GM18870 (cell line): ENCODE data around the gene ANAPC15.

Experiments
- ATAC-seq: cut with Tn5 transposase; IDR thresholded peaks from one replicate; pipeline ENCODE4 v1.9.1; 2021; ENCODE audit warnings: moderate library complexity; ENCODE audit not compliant: unreplicated experiment

ANAPC15 gene

DNA sequence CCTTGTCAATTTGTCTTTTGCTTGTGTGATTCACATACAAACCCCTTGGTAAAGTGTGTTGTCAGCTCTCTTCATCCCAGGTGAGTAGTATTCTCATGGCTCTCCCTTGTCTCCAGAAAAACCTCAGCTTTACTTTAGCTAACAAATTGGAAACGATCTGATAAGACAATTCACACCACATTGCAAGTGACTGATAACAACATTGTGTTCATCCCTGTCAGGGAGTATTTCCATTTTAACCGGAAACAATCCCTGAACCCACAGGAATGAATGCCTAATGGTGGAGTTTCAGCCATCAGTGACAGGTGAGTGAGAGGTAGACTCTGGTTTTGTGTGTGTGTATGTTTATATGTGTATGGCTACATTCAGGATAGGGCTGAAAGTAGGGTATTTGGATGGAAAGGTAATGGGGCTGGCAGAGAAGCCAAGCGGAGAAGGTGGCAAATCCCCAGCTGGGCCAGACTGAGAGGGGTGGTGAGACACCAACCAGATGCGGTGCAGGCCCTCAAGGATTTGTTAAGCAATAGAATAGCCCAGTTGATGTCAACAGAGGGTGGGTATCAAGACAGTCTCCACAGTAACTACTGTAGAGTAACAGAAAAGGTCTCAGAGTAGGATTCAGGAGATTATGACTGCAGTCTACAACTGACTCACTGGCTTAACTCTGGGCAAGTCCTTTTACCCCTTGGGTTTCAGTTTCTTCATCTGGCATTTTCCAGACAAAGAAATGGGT, 24.3 kb downstream of the ANAPC15 start:
- ATAC-seq: no peak

DNA sequence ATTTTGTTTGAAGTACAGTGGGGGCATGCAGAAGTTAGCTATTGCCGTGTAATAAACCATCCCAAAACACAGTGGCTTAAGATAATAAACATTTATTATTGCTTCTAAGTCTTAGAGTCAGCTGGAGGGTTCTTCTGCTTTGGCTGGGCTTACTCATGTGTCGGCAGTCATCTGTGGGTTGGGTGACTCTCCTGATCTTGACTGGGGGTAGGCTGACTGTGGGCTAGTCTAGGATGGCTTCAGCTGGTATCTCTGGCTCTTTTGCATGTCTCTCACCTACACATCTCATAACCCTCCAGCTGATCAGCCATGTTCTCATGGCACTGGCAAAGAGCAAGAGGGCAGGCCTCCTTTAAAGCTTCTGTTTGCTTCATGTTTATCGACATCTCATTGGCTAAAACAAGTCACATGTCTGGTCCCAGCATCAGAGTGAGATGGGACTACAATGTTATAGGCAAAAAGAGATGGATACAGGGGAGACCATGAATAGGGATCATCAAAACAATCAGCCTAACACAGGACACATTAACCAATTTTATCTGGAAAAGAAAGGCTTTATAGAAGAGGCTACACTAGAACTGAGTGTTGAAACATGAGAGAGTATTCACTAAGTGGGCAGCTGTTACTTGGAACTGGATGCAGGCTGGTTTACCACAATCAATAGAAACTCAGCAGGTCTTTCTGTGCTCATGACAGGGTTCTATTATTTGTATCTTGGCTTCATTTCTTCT, 26.7 kb downstream of the ANAPC15 start:
- no peak for ATAC-seq

DNA sequence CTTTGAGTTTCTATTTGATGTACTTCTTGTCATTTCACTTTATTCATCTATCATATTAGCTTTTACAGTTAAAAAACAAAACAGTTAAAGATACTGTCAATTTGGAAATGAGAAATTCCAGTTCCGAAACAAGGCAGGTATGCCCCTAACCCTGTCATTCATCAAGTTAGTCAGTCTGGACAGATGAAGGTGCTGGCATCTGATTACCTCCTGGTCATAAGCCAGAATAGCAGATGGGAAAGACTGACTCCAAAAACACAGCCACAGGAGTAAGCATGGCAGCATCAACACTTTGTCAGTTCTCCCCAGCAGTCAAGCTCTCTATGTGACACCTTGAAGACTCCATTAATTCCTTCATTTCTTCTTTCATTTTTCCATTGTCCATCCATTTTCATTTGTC, 27.5 kb downstream of the ANAPC15 start:
- no peak for ATAC-seq

DNA sequence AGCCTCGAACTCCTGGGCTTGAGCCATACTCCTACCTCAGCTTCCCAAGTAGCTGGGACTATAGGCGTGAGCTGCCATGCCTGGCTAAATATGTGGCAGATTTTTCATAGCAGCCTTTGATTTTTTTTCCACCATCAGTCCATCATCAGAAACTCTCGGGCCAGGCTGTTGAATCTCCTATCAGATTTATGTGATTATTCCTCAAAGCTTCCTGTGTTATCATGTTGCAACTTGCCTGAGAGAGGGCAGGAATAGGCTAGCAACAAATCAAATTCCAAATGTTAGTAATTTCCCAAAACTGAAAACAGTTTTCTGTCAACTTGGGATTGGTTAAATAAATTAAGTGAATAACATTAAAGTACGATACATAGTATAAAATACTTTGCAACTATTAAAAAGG, 28.4 kb downstream of the ANAPC15 start:
- ATAC-seq: no peak

DNA sequence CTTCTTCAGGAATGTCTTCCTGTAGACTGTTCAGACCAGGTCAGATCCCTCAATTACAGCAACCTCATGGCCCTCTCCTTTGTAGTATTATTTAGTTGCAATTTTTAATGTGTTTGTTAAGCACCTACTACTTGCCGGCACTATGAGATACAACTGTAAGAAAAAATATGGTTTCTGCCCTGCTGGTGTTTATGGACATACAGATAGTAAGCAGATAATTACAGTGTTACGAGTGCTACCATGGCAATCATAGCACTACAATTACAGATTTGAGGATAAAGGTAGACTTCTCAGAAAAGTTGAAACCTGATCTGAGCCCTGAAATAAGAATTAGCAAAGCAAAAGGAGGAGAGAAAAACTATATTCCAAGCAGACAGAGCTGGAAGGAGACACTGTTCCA, 29.1 kb downstream of the ANAPC15 start:
- ATAC-seq: no peak

DNA sequence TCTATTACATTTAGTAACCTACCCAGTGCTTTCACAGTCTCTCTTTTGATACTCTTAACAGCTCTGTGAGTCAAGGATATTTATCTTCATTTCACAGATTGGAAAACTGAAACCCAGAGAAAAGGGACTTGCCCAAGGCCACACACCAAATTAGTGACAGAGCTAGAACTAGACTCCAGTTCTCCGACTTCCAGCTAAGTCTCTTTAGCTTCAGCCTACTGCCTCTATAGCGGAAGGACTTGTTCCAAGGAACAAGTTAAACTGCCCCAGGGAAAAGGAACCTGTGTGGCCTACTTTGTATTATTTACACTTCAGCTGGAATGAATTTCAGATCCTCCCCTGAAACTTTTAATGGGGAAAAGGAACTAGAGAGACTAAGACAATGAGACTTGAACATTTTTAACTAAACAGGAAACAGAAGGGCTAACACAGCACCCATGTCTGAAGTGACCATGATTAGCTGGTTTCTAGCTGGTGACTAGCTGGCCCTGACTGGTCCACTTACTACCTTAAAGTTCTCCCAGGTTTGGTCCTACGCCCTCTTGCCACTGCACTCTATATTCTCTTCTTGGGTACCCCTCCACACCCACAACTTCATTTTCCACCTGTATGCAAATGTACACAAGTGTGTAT, 30.6 kb downstream of the ANAPC15 start:
- no peak for ATAC-seq

DNA sequence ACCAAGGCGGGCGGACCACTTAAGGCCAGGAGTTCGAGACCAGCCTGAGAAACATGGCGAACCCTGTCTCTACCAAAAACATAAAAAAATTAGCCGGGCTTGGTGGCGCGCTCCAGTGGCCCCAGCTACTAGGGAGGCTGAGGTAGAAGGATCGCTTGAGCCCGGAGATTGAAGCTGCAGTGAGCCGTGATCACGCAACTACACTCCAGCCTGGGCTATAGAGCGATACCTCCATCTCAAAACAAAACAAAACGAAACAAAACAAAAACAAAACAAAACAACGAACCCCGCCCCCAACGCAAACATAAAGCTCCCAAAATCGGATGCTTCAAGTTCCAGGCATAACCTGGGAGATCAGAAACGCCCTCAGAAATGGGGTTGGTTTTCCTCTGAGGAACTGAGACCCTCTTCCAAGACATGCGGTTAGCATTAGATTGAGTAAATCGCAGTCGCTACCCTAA, 31.3 kb downstream of the ANAPC15 start:
- no peak for ATAC-seq

DNA sequence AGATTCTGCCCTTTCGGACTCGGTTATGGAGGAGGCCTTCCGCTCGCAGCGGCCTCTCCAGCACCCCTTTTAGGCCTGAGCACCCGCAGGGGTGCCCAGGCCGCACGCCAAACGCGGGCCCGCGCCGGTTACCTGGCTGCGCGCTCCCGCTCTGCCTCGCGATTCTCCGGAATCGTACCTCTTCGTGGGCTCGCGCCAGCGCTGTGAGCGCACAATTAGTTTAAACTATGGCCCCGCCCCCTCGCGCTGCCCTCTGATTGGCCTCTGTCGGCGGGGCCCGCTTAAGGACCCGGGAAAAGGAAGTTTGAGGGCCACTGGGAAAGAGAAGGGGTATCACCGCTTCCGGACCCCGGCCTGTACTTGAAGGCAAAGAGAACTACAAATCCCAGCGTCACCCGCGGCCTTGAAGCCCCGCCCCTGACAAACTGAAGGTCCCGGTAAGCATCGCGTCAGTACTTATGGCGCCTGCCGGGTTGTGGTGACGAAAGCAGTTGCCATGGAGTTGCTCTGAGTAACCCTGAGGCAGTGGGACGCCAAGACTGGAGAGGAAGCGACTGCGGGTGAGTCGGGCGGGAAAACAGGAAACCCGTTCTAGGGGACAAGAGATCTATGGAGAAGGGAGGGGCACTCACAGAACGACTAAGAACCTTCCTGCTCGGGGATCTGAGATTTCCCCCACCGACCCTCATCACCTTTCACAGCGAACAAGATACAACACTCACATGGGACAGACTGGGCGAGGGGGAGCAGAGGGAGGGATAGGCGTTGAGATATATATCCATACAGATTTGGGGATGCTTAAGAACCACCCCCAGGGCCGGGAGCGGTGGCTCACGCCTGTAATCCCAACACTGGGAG, 31.9 kb downstream of the ANAPC15 start, which contains the start of the genes LRRC51 and NUMA1:
Gene LRRC51, plus strand, starts transcription at position 525 of the 858 bp plus-strand sequence. CDS start 8,234 bp downstream, outside the sequence.
Gene NUMA1, minus strand, starts transcription at position 217 of the 858 bp plus-strand sequence. CDS start 44,599 bp downstream, outside the sequence.
- peak; percentile 94 for ATAC-seq

DNA sequence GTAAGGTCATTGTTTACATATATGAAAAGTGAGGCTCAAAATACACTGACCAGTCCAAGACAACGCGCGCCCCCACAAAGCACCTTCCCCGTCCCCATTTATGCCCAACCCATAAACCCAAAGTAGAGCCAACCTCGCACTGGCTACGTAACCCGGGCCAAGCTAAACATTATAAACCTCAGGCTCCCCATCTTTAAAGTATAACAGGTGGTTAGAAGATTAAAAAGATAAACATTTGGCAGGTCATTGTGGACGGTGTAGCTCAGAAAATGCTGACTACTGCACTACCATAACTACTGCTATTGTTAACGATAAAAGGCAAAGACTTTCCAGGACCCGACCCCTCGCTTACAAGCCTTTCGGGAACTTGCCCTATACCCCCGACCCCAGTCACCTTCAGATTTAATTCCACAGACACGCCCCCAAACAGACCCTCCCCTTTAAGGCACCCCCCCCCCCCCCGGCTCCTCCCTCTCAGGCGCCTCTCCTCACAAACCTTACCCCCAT, 32.6 kb downstream of the ANAPC15 start:
- no peak for ATAC-seq

DNA sequence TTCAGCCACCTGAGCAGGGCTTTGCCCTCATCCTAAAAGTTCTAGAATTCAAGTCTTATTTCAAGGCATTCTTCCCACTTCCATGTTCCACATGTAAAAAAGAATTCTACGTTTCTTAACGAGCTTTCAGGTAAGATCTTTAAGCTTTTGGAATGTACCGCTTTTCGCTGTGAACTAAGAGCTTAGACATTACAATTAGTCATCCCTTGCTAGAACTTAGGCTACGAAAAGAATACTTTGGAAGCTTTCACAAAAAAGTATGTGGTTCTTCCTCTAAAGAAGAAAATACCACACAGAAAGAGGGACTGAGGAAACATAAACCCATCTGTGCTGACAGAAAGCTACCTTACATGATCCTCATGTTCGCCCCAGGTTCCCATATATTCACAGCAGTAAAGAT, 34.0 kb downstream of the ANAPC15 start:
- ATAC-seq: no peak

DNA sequence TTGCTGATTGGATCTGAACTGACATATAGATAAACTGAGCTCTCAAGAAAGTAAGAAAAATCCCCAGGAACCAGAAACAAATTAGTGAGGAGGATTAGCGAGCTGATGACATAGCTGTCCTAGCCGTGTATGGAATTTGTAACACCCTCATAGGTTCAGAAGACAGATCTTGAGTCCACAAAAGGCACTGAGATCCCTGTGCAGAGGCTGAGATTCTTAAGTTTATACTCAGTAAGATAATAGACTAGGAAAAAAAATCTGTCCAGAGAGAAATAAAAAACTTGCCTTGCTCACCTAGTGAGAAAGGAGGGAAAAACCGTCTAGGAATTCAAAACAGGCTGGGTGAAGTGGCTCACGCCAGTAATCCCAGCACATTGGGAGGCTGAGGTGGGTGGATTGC, 36.7 kb downstream of the ANAPC15 start:
- ATAC-seq: no peak

DNA sequence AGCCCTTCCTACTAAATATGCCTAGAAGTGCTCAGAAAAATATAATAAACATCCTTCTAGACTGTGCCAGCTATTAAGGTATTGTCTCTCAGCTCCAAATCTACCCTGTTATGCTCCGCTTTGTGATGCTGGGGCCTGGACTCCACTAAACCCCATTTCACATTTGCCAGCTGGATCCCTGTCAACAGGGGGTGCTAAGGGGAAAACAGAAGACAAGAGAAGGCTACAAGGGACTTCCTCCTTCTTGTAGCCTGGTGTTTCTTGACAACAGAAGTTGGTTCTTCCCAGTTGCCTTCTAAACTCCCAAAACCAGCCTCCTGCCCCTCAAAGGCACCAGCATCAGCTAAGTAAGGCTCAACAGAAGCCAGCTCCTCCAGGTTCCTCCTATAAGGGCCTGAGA, 37.4 kb downstream of the ANAPC15 start:
- no peak for ATAC-seq

DNA sequence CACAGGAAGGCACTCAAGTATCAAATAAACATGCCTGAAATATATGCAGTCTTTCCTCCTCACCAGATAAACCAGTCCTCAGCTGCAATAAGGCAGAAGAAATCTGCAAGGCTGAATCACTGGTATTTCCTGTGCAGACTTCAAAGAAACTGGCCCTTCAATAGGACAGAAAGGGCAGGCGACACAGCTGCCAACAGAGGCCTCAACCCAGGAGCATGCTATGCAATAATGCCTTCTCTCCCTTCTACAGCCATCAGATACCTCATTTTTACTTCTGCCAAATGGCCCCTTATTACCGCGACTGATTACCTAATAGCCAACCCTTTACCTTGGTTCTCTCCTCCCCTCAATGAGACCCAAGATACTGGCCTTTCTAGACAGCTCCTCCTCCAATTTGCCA, 40.1 kb downstream of the ANAPC15 start:
- ATAC-seq: no peak

DNA sequence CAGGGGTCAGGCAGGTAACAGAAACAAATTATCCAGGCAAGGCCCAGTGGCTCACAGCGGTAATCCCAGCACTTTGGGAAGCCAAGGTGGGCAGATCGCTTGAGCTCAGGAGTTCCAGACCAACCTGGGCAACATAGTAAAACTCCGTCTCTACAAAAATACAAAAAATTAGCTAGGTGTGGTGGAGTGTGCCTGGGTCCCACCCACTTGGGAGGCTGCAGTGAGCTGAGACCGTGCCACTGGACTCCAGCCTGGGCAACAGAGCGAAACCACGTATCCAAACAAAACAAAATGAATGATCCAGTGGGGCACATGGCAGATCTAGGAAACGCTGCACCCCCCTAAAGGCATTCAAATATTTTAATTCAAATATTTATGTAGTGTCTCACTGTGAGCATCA, 42.0 kb downstream of the ANAPC15 start:
- no peak for ATAC-seq

DNA sequence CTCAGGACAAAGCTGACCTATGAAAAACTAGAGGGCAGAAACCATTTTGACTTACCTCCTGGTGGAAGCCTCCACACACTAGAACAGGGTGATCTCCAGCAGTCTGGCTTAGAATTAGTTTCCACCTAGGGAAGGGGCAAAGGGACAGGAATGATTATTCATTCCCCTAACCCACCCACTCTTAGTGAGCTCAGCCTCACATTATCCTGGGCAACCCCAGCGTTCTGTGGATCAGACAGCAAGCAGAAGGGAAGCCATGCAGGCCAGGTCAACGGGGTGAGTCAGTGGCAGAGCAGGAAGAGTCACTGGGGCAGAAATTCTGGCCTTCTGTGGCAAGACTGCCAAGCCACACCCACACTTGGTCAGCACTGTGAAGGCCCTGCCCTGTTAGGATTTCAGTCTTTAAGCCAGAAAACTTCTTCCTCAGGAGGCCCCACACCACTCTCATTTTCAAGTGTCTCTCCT, 42.7 kb downstream of the ANAPC15 start:
- ATAC-seq: no peak

DNA sequence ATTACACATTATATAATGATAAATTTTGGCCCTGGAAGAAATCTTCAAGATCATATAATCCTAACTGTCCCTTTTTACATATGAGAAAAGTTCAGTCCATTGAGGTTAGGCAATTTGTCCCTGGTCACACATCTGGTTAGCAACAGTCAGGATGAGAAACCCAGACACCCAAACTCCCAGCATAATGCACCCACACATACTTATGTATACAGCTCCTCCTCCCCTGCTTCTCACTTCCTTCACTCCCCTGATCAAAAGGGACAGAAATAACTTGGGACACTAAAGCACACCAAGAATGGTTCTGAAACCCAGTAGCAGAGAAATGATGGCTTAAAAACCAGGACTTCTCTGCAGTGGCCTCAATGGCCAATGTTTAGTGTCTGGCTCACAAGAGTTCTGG, 43.3 kb downstream of the ANAPC15 start:
- no peak for ATAC-seq

DNA sequence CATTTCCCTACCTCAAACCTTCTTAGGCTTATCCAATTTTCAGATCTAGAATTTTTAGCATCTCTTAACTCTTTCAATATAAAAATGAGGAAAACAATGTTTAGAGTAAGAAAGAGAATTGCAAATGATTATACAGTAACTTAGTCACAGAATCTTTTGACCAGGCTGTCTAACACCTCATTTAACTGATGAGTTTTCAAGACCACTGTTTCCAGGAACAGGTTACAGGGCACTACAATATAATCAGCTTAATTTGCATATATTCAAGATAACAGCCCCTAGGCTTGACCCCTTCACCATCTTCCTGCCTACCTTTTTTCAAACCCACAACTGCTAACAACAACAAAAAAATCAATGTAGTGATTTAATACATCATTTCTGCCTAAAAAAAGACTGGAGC, 44.8 kb downstream of the ANAPC15 start:
- no peak for ATAC-seq

DNA sequence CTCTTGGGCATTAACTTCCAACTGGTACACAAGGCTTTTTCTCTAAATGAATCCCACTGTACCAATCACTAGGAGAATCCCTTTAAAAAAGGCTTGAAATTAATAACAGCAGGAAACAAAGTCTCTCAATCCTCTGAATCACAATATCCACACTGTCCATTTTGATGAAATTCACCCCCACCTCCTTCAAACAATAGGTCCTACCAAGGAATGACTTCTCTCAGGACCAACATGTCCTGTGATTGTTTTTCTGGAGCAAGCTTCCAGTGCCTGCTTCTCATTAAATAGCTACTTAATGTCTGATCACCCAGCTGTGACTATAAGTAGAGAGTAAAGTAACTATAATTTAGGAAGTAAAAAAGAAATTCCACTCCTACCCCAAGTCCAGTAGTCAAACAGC, 45.2 kb downstream of the ANAPC15 start:
- no peak for ATAC-seq

DNA sequence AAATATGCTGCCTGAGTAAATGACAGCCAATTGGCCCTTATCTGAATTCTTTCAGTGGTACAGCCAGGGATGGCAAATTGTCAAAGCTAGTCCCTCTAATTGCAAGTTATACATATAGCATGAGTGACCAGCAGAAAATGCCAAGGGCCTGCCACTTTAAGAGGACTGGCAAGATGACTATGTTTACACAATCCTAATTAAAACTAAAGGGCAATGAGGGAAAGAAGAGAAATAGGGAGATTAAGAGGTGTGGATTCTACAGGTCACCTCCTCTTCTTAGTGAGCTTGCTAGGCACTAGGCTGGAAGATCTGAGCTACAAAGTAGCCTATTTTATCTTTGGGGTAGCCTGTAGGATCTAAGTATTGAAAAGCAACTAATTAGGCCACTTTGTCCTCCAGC, 45.6 kb downstream of the ANAPC15 start:
- ATAC-seq: no peak

DNA sequence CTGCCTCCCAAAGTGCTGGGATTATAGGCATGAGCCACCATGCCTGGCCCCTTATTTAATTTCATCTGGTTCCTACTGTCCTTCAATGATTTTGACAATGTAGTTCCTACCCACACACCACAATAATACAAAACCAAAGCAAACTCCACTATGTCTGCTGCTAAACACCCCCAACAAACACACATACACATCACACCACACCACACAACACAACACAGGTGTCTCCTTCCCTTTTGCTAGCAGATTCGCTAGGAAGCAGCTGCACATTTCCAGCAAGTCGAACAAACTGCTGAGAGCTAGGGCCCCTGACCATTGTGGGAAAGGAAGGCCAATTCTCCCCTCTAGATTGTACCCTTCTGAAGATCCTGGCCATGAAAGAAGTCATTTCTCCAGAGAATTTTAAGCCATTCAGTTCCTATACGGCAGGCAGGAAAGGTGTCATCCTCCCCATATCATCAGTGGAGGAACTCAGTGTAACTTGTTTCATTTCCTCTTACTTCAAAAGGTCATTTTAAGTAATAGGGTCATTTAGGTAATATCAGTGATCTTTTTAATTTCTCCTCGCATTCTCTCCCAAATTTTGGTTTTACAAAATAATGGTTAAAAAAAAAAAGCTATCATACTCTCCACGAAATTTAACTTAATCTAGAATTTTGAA, 50.6 kb downstream of the ANAPC15 start:
- no peak for ATAC-seq
